Measurements from ENCODE around the gene TBX1. TPM values are rescaled to one million over a fixed set of nuclear protein-coding genes. Genes with fewer than 3 reads are reported as not detected.

The TBX1 gene
- polyA plus RNA-seq, 1 experiment = not detected

GRCh38 chr22:19742160-19743066, 18.2 kb upstream of the TBX1 start:
- Histone ChIP-seq H3K27me3 (ENCODE audit: control insufficient read depth, insufficient read depth, low read length) (no peaks in the 10 kb centered on the region), H3K36me3 (ENCODE audit: control insufficient read depth, insufficient read depth, low read length) (no peaks in the 10 kb centered on the region), H3K4me3 (ENCODE audit: low read depth, low read length) (no peak overlapping the region)
- no peak for DNase-seq (ENCODE audit: low read depth)
- POLR2A ChIA-PET = interaction anchor here (0.7 kb wide), 1 partner anchor 9 kb away, joined by 3 read pairs; no protein-coding TSS in a partner anchor
- no peak for TF ChIP-seq CTCF (IDR thresholded peaks at IDR 0.05; ENCODE audit: insufficient read depth, low read depth, low read length)
- CTCF ChIA-PET = interaction anchor here (1.2 to 9.0 kb wide), 4 partner anchors 10 to 172 kb away, joined by 3 to 49 read pairs (median 6); no protein-coding TSS in a partner anchor

GRCh38 chr22:19743081-19743480, 17.5 kb upstream of the TBX1 start:
- CTCF ChIA-PET = interaction anchor here (9.0 kb wide), 1 partner anchor 12 kb away, joined by 49 read pairs; no protein-coding TSS in a partner anchor
- Histone ChIP-seq H3K36me3 (ENCODE audit: control insufficient read depth, insufficient read depth, low read length) (no peaks in the 10 kb centered on the region), H3K4me3 (ENCODE audit: low read depth, low read length) (no peak overlapping the region), H3K27me3 (ENCODE audit: control insufficient read depth, insufficient read depth, low read length) (no peaks in the 10 kb centered on the region)
- POLR2A ChIA-PET = interaction anchor here (0.7 kb wide), 1 partner anchor 8 kb away, joined by 3 read pairs; no protein-coding TSS in a partner anchor
- no peak for TF ChIP-seq CTCF (IDR thresholded peaks at IDR 0.05; ENCODE audit: insufficient read depth, low read depth, low read length)
- no peak for DNase-seq (ENCODE audit: low read depth)

- no peak for DNase-seq (ENCODE audit: low read depth)
- no peak overlapping the region for H3K4me3 ChIP-seq (ENCODE audit: low read depth, low read length)
- peaks cover 2% of the 10 kb centered on the region; the same call in 1 of the 2 replicates for H3K27me3 ChIP-seq (ENCODE audit: control insufficient read depth, insufficient read depth, low read length)
- ChIA-PET CTCF (interaction anchor here (0.9 to 9.0 kb wide), 2 partner anchors 13 to 163 kb away, joined by 3 to 49 read pairs; no protein-coding TSS in a partner anchor), POLR2A (no interaction called here)
- H3K36me3 ChIP-seq (ENCODE audit: control insufficient read depth, insufficient read depth, low read length) = no peaks in the 10 kb centered on the region
- TF ChIP-seq CTCF (IDR thresholded peaks at IDR 0.05; ENCODE audit: insufficient read depth, low read depth, low read length) = no peak
These were observed 16.9 kb upstream of the TBX1 start for GRCh38 chr22:19743651-19744050.

- CTCF ChIA-PET = interaction anchor here (0.9 to 9.0 kb wide), 3 partner anchors 12 to 162 kb away, joined by 3 to 49 read pairs (median 3); no protein-coding TSS in a partner anchor
- POLR2A ChIA-PET = no interaction called here
- no peak for TF ChIP-seq CTCF (IDR thresholded peaks at IDR 0.05; ENCODE audit: insufficient read depth, low read depth, low read length)
- DNase-seq (ENCODE audit: low read depth) = no peak
- Histone ChIP-seq H3K36me3 (ENCODE audit: control insufficient read depth, insufficient read depth, low read length) (no peaks in the 10 kb centered on the region), H3K27me3 (ENCODE audit: control insufficient read depth, insufficient read depth, low read length) (peaks cover 2% of the 10 kb centered on the region; the same call in 1 of the 2 replicates), H3K4me3 (ENCODE audit: low read depth, low read length) (no peak overlapping the region)
These were observed 16.1 kb upstream of the TBX1 start for GRCh38 chr22:19744350-19745006.

Data from BJ (cell line).